ENCODE results near the gene MIF. TPM values are rescaled to one million over a fixed set of nuclear protein-coding genes. Genes with fewer than 3 reads are reported as not detected.

The MIF gene
- total RNA-seq, 4 donors from 2014 or later: 160 to 481 (median 281) TPM

DNA sequence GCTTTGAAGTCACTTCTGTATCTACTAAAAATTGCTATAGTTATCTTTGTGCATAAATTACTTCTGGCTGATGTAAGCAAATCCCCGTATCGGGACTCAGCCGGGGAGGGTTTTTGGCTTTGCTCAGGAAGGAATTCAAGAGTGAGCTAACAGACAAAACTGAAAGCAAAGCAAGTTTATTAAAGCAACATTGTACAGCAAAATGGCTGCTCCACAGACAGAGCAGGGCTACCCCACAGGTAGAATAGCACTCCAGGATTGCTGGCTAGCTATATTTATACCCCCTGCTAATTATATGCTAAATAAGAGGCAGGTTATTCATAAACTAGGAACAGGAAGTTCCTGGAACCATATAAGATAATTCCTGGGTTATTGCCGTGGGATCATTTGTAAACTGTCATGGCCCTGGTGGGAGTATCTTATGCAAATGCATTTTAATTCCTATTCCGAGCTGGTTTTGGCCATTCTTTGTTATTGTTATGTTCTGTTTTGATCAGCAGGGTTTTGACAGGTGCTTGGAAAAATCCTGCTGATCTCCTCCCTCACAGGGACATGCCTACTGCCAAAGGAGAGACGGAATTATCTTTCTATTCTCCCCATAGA lies 15.2 kb downstream of the MIF start:
- Histone ChIP-seq H3K27ac (no peak overlapping the region), H3K27me3 (no peaks in the 10 kb centered on the region), H3K4me1 (peaks cover 0 to 19% (median 4%) of the 10 kb centered on the region in 4 donors), H3K4me3 (no peak overlapping the region), H3K9me3 (no peaks in the 10 kb centered on the region), H3K36me3 (no peaks in the 10 kb centered on the region)
- no peak for DNase-seq (ENCODE audit: low spot score in 2 of 2)
- TF ChIP-seq POLR2A (IDR thresholded peaks at IDR 0.05): no peak
- TF ChIP-seq, protein P1, sequence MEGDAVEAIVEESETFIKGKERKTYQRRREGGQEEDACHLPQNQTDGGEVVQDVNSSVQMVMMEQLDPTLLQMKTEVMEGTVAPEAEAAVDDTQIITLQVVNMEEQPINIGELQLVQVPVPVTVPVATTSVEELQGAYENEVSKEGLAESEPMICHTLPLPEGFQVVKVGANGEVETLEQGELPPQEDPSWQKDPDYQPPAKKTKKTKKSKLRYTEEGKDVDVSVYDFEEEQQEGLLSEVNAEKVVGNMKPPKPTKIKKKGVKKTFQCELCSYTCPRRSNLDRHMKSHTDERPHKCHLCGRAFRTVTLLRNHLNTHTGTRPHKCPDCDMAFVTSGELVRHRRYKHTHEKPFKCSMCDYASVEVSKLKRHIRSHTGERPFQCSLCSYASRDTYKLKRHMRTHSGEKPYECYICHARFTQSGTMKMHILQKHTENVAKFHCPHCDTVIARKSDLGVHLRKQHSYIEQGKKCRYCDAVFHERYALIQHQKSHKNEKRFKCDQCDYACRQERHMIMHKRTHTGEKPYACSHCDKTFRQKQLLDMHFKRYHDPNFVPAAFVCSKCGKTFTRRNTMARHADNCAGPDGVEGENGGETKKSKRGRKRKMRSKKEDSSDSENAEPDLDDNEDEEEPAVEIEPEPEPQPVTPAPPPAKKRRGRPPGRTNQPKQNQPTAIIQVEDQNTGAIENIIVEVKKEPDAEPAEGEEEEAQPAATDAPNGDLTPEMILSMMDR (IDR thresholded peaks at IDR 0.05): no peak
- TF ChIP-seq EP300 (IDR thresholded peaks at IDR 0.05): no peak
- 40 to 45% methylated on average over 6 of the region's 6 CpGs for WGBS, 2 donors

DNA sequence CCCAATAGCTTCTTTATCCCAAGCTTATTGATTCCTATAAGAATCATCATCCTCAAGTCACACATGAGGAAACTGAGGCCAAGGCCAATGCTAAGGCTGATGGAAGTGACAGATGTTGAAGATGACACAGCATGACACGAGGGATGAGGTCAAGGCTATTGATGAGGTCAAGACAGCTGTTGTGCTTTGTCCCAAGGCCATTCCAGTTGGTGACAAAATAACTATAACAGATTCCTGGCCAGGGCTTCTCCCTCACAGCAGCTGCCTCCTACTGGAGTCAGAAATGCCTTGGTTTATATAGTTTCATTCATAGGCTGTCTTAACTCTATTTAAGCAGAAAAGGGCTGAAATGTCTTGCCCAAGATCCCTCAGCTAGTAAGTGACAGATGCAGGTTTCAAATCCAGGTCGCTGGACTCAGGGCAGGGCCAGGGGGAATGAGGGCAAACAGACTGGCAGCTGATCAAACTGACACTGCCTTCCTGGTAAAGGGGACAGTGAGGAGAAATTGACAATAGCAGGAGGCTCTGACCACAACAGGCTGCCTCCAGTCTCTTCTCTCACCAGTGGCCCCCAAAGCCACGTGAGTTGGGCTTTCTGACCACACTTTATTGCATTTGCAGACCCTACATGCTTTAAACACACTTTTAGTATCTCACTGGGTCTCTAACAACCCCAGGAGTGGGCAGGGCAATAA lies 16.5 kb downstream of the MIF start:
- 84 to 87% methylated on average over 3 of the region's 3 CpGs for WGBS, 2 donors
- Histone ChIP-seq H3K27me3 (no peaks in the 10 kb centered on the region), H3K27ac (no peak overlapping the region), H3K36me3 (no peaks in the 10 kb centered on the region), H3K4me1 (peaks cover 0 to 21% (median 4%) of the 10 kb centered on the region in 4 donors), H3K4me3 (no peak overlapping the region), H3K9me3 (no peaks in the 10 kb centered on the region)
- no peak for TF ChIP-seq EP300 (IDR thresholded peaks at IDR 0.05)
- TF ChIP-seq, protein P1 (IDR thresholded peaks at IDR 0.05): no peak
- no peak for TF ChIP-seq POLR2A (IDR thresholded peaks at IDR 0.05)
- no peak for DNase-seq (ENCODE audit: low spot score in 2 of 2)

DNA sequence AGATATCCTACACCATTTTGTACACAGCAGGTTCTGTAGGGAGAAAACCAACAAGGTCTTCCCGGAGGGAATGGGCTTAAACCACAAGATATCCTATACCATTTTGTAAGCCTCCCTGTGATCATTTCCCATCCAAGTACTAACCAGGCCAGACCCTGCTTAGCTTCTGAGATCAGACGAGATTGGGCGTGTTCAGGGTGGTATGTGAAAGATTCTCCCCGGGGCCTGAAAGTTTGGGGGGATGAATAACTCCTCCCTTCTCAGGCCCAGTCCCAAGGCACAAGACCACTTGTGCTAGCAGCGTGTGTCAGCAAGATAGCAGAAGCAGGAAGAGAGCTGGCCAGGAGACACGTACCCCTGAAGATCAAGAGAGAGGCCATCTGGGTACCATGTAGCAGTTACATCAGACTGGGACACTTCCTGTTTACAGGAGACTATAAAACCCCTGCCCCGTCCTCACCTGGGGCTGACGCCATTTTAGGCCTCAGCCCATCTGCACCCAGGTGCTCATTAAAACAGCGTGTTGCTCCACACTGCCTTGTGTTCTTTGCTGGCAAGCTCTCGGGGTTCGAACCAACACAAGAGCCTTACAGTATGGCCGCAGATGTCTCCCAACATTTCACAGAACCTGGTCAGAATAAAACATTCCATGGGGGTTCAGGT lies 17.3 kb downstream of the MIF start:
- Histone ChIP-seq H3K27ac (no peak overlapping the region), H3K4me1 (peaks cover 0 to 21% (median 4%) of the 10 kb centered on the region in 4 donors), H3K9me3 (no peaks in the 10 kb centered on the region), H3K4me3 (no peak overlapping the region), H3K27me3 (no peaks in the 10 kb centered on the region), H3K36me3 (no peaks in the 10 kb centered on the region)
- WGBS, 2 donors: 91 to 94% methylated on average over 12 of the region's 12 CpGs
- DNase-seq (ENCODE audit: low spot score in 2 of 2): no peak
- TF ChIP-seq POLR2A (IDR thresholded peaks at IDR 0.05) (no peak), EP300 (IDR thresholded peaks at IDR 0.05) (no peak)
- TF ChIP-seq, protein P1 (IDR thresholded peaks at IDR 0.05): no peak

DNA sequence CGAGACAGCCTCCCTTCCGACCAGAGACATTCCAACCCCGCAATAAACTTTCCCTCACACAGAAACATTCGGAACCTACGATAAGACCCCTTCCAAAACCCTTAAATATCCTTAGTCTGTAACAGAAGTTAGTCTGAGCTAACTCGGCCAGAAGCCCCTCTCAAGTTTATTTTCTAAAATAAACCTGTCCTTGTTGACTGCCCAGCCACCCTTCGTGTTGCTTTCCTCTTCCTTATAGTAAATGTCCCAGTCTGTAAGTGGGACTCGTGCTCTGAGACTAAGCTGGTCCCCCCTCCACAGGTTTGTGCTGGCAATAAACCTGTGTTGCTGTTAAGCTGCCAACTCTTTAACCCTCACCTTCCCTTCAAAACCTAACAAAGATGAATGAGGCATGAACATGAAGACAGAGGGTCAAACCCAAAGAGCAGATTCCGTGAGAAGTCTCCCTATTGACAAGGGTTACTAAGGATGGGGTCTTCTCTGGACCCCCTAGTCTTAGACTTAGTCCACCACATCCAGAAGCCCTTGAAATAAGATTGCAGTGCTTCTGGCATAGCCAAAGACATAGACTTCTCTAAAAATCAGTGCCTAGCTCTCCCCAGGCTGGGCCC lies 18.2 kb downstream of the MIF start:
- no peaks in the 10 kb centered on the region for H3K27me3 ChIP-seq
- H3K9me3 ChIP-seq: no peaks in the 10 kb centered on the region
- no peak for DNase-seq (ENCODE audit: low spot score in 2 of 2)
- no peak for TF ChIP-seq EP300 (IDR thresholded peaks at IDR 0.05)
- TF ChIP-seq, protein P1 (IDR thresholded peaks at IDR 0.05): no peak
- TF ChIP-seq POLR2A (IDR thresholded peaks at IDR 0.05): no peak
- H3K4me3 ChIP-seq: no peak overlapping the region
- WGBS, 2 donors: 91 to 92% methylated on average over 9 of the region's 9 CpGs
- H3K4me1 ChIP-seq: peaks cover 0 to 21% (median 4%) of the 10 kb centered on the region in 4 donors
- H3K27ac ChIP-seq: no peak overlapping the region
- no peaks in the 10 kb centered on the region for H3K36me3 ChIP-seq
